PC-9 (cell line): ENCODE data around the gene MYOM3.

Experiments
- EZH2 ChIP-seq: fragments of 200-600 bp; sonication (generic); IDR thresholded peaks from 2 replicates; pipeline ENCODE4 v1.8.0; 2017; ENCODE audit warnings: antibody characterized with exemption, low read depth
- TF ChIP-seq, protein P1 (sequence below): fragments of 200-600 bp; sonication (generic); conservative IDR thresholded peaks from 2 replicates; pipeline ENCODE4 v1.6.1; 2017; ENCODE audit warnings: mixed run types, antibody characterized with exemption, mild to moderate bottlenecking, moderate library complexity

DNA sequence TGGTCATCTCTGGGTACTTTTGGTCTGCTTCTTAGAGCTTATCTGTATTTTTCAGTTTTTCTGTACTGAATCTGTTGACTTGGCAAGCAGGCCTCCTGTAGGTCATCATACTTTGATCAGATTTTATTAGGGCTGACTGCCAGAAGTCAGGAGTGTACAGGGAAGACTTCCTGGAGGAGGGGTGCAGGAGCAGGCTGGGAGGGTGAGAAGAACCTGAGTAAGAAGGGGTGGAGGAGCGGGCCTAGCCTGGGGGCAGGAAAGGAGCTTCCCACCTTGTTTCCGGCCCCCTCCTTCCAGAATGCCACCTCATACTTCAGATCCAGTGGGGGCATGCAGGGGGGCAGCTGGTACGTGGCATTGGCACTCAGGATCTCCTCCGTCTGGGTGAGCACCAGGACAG lies 49.3 kb upstream of the MYOM3 start:
- TF ChIP-seq, protein P1, sequence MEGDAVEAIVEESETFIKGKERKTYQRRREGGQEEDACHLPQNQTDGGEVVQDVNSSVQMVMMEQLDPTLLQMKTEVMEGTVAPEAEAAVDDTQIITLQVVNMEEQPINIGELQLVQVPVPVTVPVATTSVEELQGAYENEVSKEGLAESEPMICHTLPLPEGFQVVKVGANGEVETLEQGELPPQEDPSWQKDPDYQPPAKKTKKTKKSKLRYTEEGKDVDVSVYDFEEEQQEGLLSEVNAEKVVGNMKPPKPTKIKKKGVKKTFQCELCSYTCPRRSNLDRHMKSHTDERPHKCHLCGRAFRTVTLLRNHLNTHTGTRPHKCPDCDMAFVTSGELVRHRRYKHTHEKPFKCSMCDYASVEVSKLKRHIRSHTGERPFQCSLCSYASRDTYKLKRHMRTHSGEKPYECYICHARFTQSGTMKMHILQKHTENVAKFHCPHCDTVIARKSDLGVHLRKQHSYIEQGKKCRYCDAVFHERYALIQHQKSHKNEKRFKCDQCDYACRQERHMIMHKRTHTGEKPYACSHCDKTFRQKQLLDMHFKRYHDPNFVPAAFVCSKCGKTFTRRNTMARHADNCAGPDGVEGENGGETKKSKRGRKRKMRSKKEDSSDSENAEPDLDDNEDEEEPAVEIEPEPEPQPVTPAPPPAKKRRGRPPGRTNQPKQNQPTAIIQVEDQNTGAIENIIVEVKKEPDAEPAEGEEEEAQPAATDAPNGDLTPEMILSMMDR = no peak
- no peak for TF ChIP-seq EZH2
